Eye (tissue), 1 donor: ENCODE results near the gene MICU1.
"Not testable (repeated sequence)": the region's sequence is repeated elsewhere in the genome, so short reads cannot be mapped to it uniquely, and the experiment has no call there.

Source experiments
- DNase-seq: peaks from one replicate; pipeline ENCODE4 v3.0.0-alpha.2; 2015

MICU1 gene

GRCh38 chr10:72337722-72338121 lies 288.2 kb downstream of the MICU1 start:
- DNase-seq, result no peak

- peak; percentile 91 for DNase-seq
These were observed 288.7 kb downstream of the MICU1 start for GRCh38 chr10:72337039-72337629.

GRCh38 chr10:72336259-72337038 lies 289.4 kb downstream of the MICU1 start:
- DNase-seq, result no peak

GRCh38 chr10:72335394-72336258 lies 290.3 kb downstream of the MICU1 start:
- DNase-seq, result no peak

GRCh38 chr10:72334825-72335393 lies 291.0 kb downstream of the MICU1 start:
- peak; percentile 86 for DNase-seq

- DNase-seq, result peak; percentile 96
These were observed 291.6 kb downstream of the MICU1 start for GRCh38 chr10:72334196-72334824.

GRCh38 chr10:72333112-72334015 lies 292.5 kb downstream of the MICU1 start:
- peak; percentile 14 for DNase-seq

GRCh38 chr10:72332423-72333111 lies 293.3 kb downstream of the MICU1 start:
- DNase-seq, result peak; percentile 30

- DNase-seq, result peak; percentile 93
These were observed 294.1 kb downstream of the MICU1 start for GRCh38 chr10:72331575-72332422.

- DNase-seq, result peak; percentile 26
These were observed 295.8 kb downstream of the MICU1 start for GRCh38 chr10:72330069-72330426.

- peak; percentile 75 for DNase-seq
These were observed 296.4 kb downstream of the MICU1 start for GRCh38 chr10:72329290-72330068.

- DNase-seq, result no peak
These were observed 297.1 kb downstream of the MICU1 start for GRCh38 chr10:72328829-72329204.

- DNase-seq, result peak; percentile 84
These were observed 297.6 kb downstream of the MICU1 start for GRCh38 chr10:72328045-72328828.

- not testable (repeated sequence) for DNase-seq
These were observed 298.9 kb downstream of the MICU1 start for GRCh38 chr10:72326665-72327603.

GRCh38 chr10:72325243-72326175 lies 300.4 kb downstream of the MICU1 start:
- peak; percentile 83 for DNase-seq

GRCh38 chr10:72323771-72324191 lies 302.1 kb downstream of the MICU1 start:
- no peak for DNase-seq
